HepG2 (cell line): ENCODE data around the gene RPGRIP1. TPM values are rescaled to one million over a fixed set of nuclear protein-coding genes. Genes with fewer than 3 reads are reported as not detected.

ENCODE experiments used
- ERF ChIP-seq: IDR thresholded peaks from 2 replicates; pipeline ENCODE4 v1.6.1; 2018; ENCODE audit warnings: missing biosample characterization, missing genetic modification reagents
- FOXC1 ChIP-seq: sonication (generic); formaldehyde crosslinking; IDR thresholded peaks from 2 replicates; pipeline ENCODE4 v1.8.0; 2022; ENCODE audit warnings: mild to moderate bottlenecking, missing genetic modification reagents, borderline replicate concordance
- RAD51 ChIP-seq: fragments of 450-650 bp; IDR thresholded peaks from 2 replicates; pipeline ENCODE4 v1.6.1; 2016; ENCODE audit warnings: borderline replicate concordance
- ZNF317 ChIP-seq: sonication (generic); formaldehyde crosslinking; IDR thresholded peaks from 2 replicates; pipeline ENCODE4 v1.5.0; 2020; ENCODE audit warnings: mild to moderate bottlenecking, missing genetic modification reagents
- ZNF543 ChIP-seq: sonication (generic); formaldehyde crosslinking; IDR thresholded peaks from 2 replicates; pipeline ENCODE4 v1.4.0; 2020; ENCODE audit warnings: mild to moderate bottlenecking, missing genetic modification reagents
- ZNF549 ChIP-seq: sonication (generic); formaldehyde crosslinking; IDR thresholded peaks from 2 replicates; pipeline ENCODE4 v1.5.0; 2020; ENCODE audit warnings: missing genetic modification reagents
- ZNF766 ChIP-seq: sonication (generic); formaldehyde crosslinking; IDR thresholded peaks from 2 replicates; pipeline ENCODE4 v1.5.0; 2020; ENCODE audit warnings: missing genetic modification reagents, borderline replicate concordance
- ZNF788 ChIP-seq: sonication (generic); formaldehyde crosslinking; IDR thresholded peaks from 2 replicates; pipeline ENCODE4 v1.5.0; 2020; ENCODE audit warnings: mild to moderate bottlenecking, missing genetic modification reagents, borderline replicate concordance
- polyA plus RNA-seq, 8 experiments: library from polyadenylated mRNA; depleted of rRNA in 3 of 8; stranded (reverse) in 7 of 8; unstranded in 1 of 8; fragments of >200 nt; fragmentation: Illumina TruSeq in 4 of 8; extraction: Trizol in 4 of 8; gene quantifications; 2 replicates each; pipeline versions ENCODE4 v1.2.1 to v1.2.3, GENCODE V29; 2011 to 2016; ENCODE audit warnings: low read depth in 4 of 8, missing spikeins in 1 of 8, mixed read lengths in 1 of 8; ENCODE audit not compliant: insufficient read depth in 1 of 8
- total RNA-seq, 5 experiments: library from RNA; depleted of rRNA; stranded (reverse); fragments of >200 nt; fragmentation: Illumina TruSeq; extraction: Trizol; gene quantifications; 2 replicates each; pipeline ENCODE4 v1.2.3, GENCODE V29; 2016; ENCODE audit warnings: low read depth in 1 of 5
- TF ChIP-seq, protein P1 (sequence below), 2 experiments: sonication (generic) in 1 of 2; formaldehyde crosslinking in 1 of 2; IDR thresholded peaks; 2 replicates each; pipeline versions ENCODE4 v1.4.0 to v1.6.1; 2018 to 2020; ENCODE audit warnings: missing genetic modification reagents in 2 of 2, borderline replicate concordance in 1 of 2, low read depth in 1 of 2, mild to moderate bottlenecking in 1 of 2, missing biosample characterization in 1 of 2
- TF ChIP-seq, protein P2 (sequence below): sonication (generic); formaldehyde crosslinking; IDR thresholded peaks from 2 replicates; pipeline ENCODE4 v1.9.0; 2021; ENCODE audit warnings: missing genetic modification reagents, mild to moderate bottlenecking, borderline replicate concordance
- TF ChIP-seq, protein P3 (sequence below): sonication (generic); formaldehyde crosslinking; IDR thresholded peaks from 2 replicates; pipeline ENCODE4 v1.4.0; 2020; ENCODE audit warnings: missing genetic modification reagents
- TF ChIP-seq, protein P4 (sequence below): sonication (generic); formaldehyde crosslinking; IDR thresholded peaks from 2 replicates; pipeline ENCODE4 v1.4.0; 2020; ENCODE audit warnings: missing genetic modification reagents, borderline replicate concordance
- TF ChIP-seq, protein P5 (sequence below): sonication (generic); formaldehyde crosslinking; IDR thresholded peaks from 2 replicates; pipeline ENCODE4 v1.8.0; 2022; ENCODE audit warnings: mild to moderate bottlenecking, missing genetic modification reagents, moderate library complexity

The RPGRIP1 gene
- total and polyA plus RNA-seq, 2 of the 13 experiments (the other 11 are each of a cell fraction or from before 2014, with no cell fraction given): 0.13 to 1.1 TPM

DNA sequence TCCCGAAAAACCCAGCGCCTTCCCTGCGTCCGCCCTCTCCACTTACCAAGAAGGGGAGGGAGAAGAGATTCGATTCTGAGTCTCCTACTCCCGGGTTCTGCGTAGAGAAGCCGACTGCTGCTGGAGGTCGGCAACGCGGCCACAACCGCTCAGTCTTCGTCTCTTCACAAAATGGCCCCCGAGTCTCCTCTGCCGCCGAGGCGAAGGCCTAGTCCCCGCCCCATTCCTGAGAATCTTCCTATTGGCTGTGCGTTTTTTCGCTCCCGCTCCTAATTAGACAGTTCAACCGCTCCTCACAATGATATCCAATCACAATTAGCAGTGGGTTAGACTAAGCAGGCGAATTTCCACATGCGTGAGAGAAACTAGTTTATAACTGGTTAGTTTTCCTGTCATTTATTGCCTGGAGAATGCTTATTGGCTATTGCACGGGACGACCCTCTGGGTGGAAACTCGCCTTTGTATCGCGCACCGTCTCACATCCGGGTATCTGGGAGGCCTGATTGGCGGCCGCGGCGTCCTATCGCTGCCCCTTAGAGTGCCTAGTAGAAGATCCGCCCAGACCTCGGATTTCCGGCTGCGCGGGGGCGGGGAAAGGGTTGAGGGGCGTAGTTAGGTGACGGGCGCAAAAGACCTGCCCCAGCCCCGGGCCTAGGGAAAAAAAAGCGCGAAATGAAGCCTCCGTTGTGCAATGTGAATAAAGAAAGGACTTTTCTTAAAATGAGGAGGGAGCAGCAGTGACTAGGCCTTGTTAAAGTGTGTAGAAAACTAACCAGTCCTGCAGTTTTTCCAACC, 10.4 kb upstream of the RPGRIP1 start, which contains the start of gene HNRNPC (continued):
- TF ChIP-seq, protein P1, sequence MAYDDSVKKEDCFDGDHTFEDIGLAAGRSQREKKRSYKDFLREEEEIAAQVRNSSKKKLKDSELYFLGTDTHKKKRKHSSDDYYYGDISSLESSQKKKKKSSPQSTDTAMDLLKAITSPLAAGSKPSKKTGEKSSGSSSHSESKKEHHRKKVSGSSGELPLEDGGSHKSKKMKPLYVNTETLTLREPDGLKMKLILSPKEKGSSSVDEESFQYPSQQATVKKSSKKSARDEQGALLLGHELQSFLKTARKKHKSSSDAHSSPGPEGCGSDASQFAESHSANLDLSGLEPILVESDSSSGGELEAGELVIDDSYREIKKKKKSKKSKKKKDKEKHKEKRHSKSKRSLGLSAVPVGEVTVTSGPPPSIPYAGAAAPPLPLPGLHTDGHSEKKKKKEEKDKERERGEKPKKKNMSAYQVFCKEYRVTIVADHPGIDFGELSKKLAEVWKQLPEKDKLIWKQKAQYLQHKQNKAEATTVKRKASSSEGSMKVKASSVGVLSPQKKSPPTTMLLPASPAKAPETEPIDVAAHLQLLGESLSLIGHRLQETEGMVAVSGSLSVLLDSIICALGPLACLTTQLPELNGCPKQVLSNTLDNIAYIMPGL (CRISPR knock-in tag; IDR thresholded peaks at IDR 0.05; ENCODE audit: borderline replicate concordance in 1 of 2, low read depth in 1 of 2): peak; percentile 36 to 76; a peak in 3 of 4 replicates
- no peak; the same call in none of the 2 replicates for TF ChIP-seq ZNF766 (CRISPR knock-in tag)
- TF ChIP-seq ZNF317 (CRISPR knock-in tag): peak; percentile 67; the same call in 1 of the 2 replicates
- TF ChIP-seq, protein P2, sequence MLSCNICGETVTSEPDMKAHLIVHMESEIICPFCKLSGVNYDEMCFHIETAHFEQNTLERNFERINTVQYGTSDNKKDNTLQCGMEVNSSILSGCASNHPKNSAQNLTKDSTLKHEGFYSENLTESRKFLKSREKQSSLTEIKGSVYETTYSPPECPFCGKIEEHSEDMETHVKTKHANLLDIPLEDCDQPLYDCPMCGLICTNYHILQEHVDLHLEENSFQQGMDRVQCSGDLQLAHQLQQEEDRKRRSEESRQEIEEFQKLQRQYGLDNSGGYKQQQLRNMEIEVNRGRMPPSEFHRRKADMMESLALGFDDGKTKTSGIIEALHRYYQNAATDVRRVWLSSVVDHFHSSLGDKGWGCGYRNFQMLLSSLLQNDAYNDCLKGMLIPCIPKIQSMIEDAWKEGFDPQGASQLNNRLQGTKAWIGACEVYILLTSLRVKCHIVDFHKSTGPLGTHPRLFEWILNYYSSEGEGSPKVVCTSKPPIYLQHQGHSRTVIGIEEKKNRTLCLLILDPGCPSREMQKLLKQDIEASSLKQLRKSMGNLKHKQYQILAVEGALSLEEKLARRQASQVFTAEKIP: no peak
- no peak for TF ChIP-seq RAD51
- TF ChIP-seq ZNF543 (CRISPR knock-in tag): peak; percentile 88
- TF ChIP-seq, protein P3, sequence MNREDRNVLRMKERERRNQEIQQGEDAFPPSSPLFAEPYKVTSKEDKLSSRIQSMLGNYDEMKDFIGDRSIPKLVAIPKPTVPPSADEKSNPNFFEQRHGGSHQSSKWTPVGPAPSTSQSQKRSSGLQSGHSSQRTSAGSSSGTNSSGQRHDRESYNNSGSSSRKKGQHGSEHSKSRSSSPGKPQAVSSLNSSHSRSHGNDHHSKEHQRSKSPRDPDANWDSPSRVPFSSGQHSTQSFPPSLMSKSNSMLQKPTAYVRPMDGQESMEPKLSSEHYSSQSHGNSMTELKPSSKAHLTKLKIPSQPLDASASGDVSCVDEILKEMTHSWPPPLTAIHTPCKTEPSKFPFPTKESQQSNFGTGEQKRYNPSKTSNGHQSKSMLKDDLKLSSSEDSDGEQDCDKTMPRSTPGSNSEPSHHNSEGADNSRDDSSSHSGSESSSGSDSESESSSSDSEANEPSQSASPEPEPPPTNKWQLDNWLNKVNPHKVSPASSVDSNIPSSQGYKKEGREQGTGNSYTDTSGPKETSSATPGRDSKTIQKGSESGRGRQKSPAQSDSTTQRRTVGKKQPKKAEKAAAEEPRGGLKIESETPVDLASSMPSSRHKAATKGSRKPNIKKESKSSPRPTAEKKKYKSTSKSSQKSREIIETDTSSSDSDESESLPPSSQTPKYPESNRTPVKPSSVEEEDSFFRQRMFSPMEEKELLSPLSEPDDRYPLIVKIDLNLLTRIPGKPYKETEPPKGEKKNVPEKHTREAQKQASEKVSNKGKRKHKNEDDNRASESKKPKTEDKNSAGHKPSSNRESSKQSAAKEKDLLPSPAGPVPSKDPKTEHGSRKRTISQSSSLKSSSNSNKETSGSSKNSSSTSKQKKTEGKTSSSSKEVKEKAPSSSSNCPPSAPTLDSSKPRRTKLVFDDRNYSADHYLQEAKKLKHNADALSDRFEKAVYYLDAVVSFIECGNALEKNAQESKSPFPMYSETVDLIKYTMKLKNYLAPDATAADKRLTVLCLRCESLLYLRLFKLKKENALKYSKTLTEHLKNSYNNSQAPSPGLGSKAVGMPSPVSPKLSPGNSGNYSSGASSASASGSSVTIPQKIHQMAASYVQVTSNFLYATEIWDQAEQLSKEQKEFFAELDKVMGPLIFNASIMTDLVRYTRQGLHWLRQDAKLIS (CRISPR knock-in tag): peak; percentile 85
- TF ChIP-seq ERF (CRISPR knock-in tag): peak; percentile 80
- TF ChIP-seq, protein P4, sequence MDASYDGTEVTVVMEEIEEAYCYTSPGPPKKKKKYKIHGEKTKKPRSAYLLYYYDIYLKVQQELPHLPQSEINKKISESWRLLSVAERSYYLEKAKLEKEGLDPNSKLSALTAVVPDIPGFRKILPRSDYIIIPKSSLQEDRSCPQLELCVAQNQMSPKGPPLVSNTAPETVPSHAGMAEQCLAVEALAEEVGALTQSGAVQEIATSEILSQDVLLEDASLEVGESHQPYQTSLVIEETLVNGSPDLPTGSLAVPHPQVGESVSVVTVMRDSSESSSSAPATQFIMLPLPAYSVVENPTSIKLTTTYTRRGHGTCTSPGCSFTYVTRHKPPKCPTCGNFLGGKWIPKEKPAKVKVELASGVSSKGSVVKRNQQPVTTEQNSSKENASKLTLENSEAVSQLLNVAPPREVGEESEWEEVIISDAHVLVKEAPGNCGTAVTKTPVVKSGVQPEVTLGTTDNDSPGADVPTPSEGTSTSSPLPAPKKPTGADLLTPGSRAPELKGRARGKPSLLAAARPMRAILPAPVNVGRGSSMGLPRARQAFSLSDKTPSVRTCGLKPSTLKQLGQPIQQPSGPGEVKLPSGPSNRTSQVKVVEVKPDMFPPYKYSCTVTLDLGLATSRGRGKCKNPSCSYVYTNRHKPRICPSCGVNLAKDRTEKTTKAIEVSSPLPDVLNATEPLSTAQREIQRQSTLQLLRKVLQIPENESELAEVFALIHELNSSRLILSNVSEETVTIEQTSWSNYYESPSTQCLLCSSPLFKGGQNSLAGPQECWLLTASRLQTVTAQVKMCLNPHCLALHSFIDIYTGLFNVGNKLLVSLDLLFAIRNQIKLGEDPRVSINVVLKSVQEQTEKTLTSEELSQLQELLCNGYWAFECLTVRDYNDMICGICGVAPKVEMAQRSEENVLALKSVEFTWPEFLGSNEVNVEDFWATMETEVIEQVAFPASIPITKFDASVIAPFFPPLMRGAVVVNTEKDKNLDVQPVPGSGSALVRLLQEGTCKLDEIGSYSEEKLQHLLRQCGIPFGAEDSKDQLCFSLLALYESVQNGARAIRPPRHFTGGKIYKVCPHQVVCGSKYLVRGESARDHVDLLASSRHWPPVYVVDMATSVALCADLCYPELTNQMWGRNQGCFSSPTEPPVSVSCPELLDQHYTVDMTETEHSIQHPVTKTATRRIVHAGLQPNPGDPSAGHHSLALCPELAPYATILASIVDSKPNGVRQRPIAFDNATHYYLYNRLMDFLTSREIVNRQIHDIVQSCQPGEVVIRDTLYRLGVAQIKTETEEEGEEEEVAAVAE (CRISPR knock-in tag): no peak; the same call in 1 of the 2 replicates
- peak; percentile 85; the same call in 1 of the 2 replicates for TF ChIP-seq FOXC1
- TF ChIP-seq ZNF788 (CRISPR knock-in tag): no peak; the same call in 1 of the 2 replicates
- TF ChIP-seq ZNF549 (CRISPR knock-in tag): no peak
- TF ChIP-seq, protein P5, sequence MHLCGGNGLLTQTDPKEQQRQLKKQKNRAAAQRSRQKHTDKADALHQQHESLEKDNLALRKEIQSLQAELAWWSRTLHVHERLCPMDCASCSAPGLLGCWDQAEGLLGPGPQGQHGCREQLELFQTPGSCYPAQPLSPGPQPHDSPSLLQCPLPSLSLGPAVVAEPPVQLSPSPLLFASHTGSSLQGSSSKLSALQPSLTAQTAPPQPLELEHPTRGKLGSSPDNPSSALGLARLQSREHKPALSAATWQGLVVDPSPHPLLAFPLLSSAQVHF: no peak
